NB4 (cell line): ENCODE data around the gene AUTS2.
"Not testable (repeated sequence)": the region's sequence is repeated elsewhere in the genome, so short reads cannot be mapped to it uniquely, and the experiment has no call there.

ENCODE experiments used
- DNase-seq: peaks from one replicate; pipeline ENCODE4 v3.0.0; 2010; ENCODE audit warnings: low read depth
- H3K4me3 ChIP-seq: one replicate; pipeline ENCODE4 v1.5.1; 2011; ENCODE audit warnings: mild to moderate bottlenecking, low read depth, low read length, moderate library complexity
- CTCF ChIP-seq: IDR thresholded peaks from one replicate; pipeline ENCODE4 v1.5.1; 2012; ENCODE audit warnings: low read depth, low read length
- MAX ChIP-seq: IDR thresholded peaks from 2 replicates; pipeline ENCODE4 v1.6.1; 2011; ENCODE audit warnings: low read depth, low read length
- MYC ChIP-seq: IDR thresholded peaks from 2 replicates; pipeline ENCODE4 v1.6.1; 2011; ENCODE audit warnings: low read depth, low read length
- POLR2A ChIP-seq: IDR thresholded peaks from 2 replicates; pipeline ENCODE4 v1.6.1; 2011; ENCODE audit warnings: mild to moderate bottlenecking; ENCODE audit not compliant: insufficient read length; ENCODE audit errors: extremely low read depth

AUTS2 gene

GRCh38 chr7:70810558-70811139, 1212.4 kb downstream of the AUTS2 start:
- H3K4me3 ChIP-seq = no peak overlapping the region
- no peak for DNase-seq
- TF ChIP-seq CTCF (no peak), MYC (no peak), POLR2A (no peak), MAX (no peak)

DNA sequence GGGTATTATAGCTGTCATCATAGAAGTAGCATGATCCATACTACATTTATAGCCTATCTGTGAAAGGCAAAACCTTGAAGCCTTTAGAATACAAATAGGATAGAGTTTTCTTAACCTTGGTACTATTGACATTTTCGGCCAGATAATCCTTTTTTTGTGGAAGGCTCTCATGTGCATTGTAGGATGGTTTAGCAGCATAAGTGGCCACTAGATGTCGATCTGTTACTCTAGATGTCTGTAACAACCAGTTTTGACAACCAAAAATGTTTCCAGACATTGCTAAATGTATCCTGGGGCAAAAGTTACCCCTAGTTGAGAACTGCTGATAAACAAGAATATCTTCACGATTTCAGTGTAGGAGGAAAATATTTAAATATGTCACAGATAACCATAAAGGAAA, 1214.2 kb downstream of the AUTS2 start:
- no peak for DNase-seq
- no peak overlapping the region for H3K4me3 ChIP-seq
- TF ChIP-seq POLR2A (no peak), MYC (no peak), MAX (no peak), CTCF (peak; percentile 28)

DNA sequence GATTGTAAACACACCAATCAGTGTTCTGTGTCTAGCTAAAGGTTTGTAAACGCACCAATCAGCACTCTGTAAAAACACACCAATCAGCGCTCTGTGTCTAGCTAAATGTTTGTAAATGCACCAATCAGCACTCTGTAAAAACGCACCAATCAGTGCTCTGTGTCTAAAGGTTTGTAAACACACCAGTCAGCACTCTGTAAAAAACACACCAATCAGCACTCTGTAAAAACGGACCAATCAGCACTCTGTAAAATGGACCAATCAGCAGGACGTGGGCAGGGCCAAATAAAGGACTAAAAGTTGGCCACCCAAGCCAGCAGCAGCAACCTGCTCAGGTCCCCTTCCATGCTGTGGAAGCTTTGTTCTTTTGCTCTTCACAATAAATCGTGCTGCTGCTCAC, 1224.2 kb downstream of the AUTS2 start:
- not testable (repeated sequence) for DNase-seq, H3K4me3 ChIP-seq

- H3K4me3 ChIP-seq = no peak overlapping the region
- no peak for TF ChIP-seq MYC
- TF ChIP-seq MAX = no peak
- TF ChIP-seq CTCF = peak; percentile 91
- DNase-seq = peak; percentile 66
These were observed 1231.2 kb downstream of the AUTS2 start for GRCh38 chr7:70829221-70830059.

GRCh38 chr7:70830060-70830395, 1231.8 kb downstream of the AUTS2 start:
- no peak overlapping the region for H3K4me3 ChIP-seq
- no peak for DNase-seq
- no peak for TF ChIP-seq MAX
- TF ChIP-seq POLR2A = no peak
- no peak for TF ChIP-seq MYC
- no peak for TF ChIP-seq CTCF

DNA sequence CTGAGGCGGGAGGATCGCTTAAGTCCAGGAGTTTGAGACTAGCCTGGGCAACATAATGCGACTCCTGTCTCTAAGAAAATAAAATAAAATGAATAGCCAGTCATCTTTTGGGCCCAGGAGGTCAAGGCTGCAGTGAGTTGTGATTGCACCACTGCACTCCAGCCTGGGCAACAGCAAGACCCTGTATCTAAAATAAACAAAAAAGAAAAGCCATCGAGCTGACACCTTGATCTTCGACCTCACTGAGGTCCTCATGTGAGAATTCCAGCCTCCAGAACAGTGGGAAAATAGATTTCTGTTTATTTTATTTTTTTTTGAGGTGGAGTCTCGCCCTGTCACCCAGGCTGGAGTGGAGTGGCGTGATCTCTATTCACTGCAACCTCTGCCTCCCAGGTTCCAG, 1232.2 kb downstream of the AUTS2 start:
- no peak overlapping the region for H3K4me3 ChIP-seq
- no peak for DNase-seq
- TF ChIP-seq MAX (no peak), POLR2A (no peak), CTCF (no peak), MYC (no peak)
